ENCODE results near the gene SYNE4. TPM values are rescaled to one million over a fixed set of nuclear protein-coding genes. Genes with fewer than 3 reads are reported as not detected.

Gene SYNE4
- total and polyA plus RNA-seq, 2 of the 13 experiments (the other 11 are each of a cell fraction or from before 2014, with no cell fraction given), result 13.7 to 23.0 TPM

DNA sequence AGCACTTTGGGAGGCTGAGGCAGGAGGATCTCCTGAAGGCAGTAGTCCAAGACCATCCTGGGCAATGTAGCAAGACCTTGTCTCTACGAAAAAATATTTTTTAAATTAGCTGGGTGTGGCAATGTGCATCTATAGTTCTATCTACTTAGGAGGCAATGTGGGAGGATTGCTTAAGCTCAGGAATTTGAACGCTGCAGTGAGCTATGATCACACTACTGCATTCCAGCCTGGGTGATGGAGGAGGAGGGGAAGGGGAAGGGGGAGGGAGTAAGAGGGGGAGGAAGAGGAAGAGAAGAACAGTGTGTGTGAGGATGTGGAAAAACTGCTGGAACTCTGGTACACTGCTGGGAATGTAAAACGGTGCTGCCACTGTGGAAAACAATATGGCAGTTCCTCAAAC, 33.2 kb upstream of the SYNE4 start (continued):
- TF ChIP-seq, protein P1, sequence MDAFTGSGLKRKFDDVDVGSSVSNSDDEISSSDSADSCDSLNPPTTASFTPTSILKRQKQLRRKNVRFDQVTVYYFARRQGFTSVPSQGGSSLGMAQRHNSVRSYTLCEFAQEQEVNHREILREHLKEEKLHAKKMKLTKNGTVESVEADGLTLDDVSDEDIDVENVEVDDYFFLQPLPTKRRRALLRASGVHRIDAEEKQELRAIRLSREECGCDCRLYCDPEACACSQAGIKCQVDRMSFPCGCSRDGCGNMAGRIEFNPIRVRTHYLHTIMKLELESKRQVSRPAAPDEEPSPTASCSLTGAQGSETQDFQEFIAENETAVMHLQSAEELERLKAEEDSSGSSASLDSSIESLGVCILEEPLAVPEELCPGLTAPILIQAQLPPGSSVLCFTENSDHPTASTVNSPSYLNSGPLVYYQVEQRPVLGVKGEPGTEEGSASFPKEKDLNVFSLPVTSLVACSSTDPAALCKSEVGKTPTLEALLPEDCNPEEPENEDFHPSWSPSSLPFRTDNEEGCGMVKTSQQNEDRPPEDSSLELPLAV (CRISPR knock-in tag; conservative IDR thresholded peaks at IDR 0.05; ENCODE audit: low read depth), result no peak
- TF ChIP-seq, protein P2, sequence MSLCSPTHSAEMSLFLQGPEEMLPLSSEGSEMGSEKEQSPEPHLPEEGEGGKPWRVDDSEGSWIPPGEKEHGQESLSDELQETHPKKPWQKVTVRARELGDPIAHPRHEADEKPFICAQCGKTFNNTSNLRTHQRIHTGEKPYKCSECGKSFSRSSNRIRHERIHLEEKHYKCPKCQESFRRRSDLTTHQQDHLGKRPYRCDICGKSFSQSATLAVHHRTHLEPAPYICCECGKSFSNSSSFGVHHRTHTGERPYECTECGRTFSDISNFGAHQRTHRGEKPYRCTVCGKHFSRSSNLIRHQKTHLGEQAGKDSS (CRISPR knock-in tag; IDR thresholded peaks at IDR 0.05; ENCODE audit: borderline replicate concordance, low read depth), result no peak
- no peak for TF ChIP-seq ZNF205 (CRISPR knock-in tag; IDR thresholded peaks at IDR 0.05)
- TF ChIP-seq ZNF354B (CRISPR knock-in tag; IDR thresholded peaks at IDR 0.05), result no peak
- TF ChIP-seq ZNF180 (CRISPR knock-in tag; IDR thresholded peaks at IDR 0.05; ENCODE audit: borderline replicate concordance, low read depth), result no peak
- no peak for TF ChIP-seq AKAP8 (CRISPR knock-in tag; IDR thresholded peaks at IDR 0.05)
- no peak for TF ChIP-seq ZNF33A (CRISPR knock-in tag; IDR thresholded peaks at IDR 0.05; ENCODE audit: borderline replicate concordance)
- no peak for TF ChIP-seq RFX3 (CRISPR knock-in tag; IDR thresholded peaks at IDR 0.05)
- no peak for TF ChIP-seq TBX3 (IDR thresholded peaks at IDR 0.05; ENCODE audit: borderline replicate concordance)
- no peak for TF ChIP-seq MAFK (conservative IDR thresholded peaks at IDR 0.05 in 1 of 2, IDR thresholded peaks at IDR 0.05 in 1 of 2; ENCODE audit: low read length in 2 of 2)
- TF ChIP-seq SAP130 (CRISPR knock-in tag; IDR thresholded peaks at IDR 0.05; ENCODE audit: low read depth), result peak; percentile 61
- TF ChIP-seq NAIF1 (CRISPR knock-in tag; IDR thresholded peaks at IDR 0.05; ENCODE audit: borderline replicate concordance), result no peak
- no peak for TF ChIP-seq ZNF30 (CRISPR knock-in tag; IDR thresholded peaks at IDR 0.05)
- no peak for TF ChIP-seq FLYWCH1 (CRISPR knock-in tag; IDR thresholded peaks at IDR 0.05)
- TF ChIP-seq ZSCAN12 (CRISPR knock-in tag; IDR thresholded peaks at IDR 0.05), result no peak
- TF ChIP-seq, protein P3, sequence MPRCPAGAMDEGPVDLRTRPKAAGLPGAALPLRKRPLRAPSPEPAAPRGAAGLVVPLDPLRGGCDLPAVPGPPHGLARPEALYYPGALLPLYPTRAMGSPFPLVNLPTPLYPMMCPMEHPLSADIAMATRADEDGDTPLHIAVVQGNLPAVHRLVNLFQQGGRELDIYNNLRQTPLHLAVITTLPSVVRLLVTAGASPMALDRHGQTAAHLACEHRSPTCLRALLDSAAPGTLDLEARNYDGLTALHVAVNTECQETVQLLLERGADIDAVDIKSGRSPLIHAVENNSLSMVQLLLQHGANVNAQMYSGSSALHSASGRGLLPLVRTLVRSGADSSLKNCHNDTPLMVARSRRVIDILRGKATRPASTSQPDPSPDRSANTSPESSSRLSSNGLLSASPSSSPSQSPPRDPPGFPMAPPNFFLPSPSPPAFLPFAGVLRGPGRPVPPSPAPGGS (CRISPR knock-in tag; IDR thresholded peaks at IDR 0.05), result no peak
- TF ChIP-seq, protein P4, sequence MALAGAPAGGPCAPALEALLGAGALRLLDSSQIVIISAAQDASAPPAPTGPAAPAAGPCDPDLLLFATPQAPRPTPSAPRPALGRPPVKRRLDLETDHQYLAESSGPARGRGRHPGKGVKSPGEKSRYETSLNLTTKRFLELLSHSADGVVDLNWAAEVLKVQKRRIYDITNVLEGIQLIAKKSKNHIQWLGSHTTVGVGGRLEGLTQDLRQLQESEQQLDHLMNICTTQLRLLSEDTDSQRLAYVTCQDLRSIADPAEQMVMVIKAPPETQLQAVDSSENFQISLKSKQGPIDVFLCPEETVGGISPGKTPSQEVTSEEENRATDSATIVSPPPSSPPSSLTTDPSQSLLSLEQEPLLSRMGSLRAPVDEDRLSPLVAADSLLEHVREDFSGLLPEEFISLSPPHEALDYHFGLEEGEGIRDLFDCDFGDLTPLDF (CRISPR knock-in tag; IDR thresholded peaks at IDR 0.05), result no peak
- TF ChIP-seq, protein P5, sequence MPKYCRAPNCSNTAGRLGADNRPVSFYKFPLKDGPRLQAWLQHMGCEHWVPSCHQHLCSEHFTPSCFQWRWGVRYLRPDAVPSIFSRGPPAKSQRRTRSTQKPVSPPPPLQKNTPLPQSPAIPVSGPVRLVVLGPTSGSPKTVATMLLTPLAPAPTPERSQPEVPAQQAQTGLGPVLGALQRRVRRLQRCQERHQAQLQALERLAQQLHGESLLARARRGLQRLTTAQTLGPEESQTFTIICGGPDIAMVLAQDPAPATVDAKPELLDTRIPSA (CRISPR knock-in tag; IDR thresholded peaks at IDR 0.05; ENCODE audit: borderline replicate concordance), result no peak
- TF ChIP-seq KDM2A (CRISPR knock-in tag; IDR thresholded peaks at IDR 0.05; ENCODE audit: borderline replicate concordance, low read depth), result no peak

Measured in HepG2 (cell line).